A549 (cell line): ENCODE measurements around the gene OPA3. TPM values are rescaled to one million over a fixed set of nuclear protein-coding genes. Genes with fewer than 3 reads are reported as not detected.
A peak's percentile ranks its signal among the peaks of the same experiment; 100 is the strongest.

Source experiments
- ATAC-seq, 2 experiments: fragments of 200-7000 bp in 1 of 2; fragments of >200 bp in 1 of 2; cut with Nextera tagmentation in 1 of 2; cut with Tn5 transposase in 1 of 2; 3 replicates each; pipeline versions ENCODE4 v1.8.0 to v1.9.1; 2018 to 2020; ENCODE audit warnings: mild to moderate bottlenecking in 1 of 2, moderate library complexity in 1 of 2
- CTCF ChIA-PET: fragments of 300-600 bp; sonication (Branson Sonifier 250); formaldehyde crosslinking; extraction: SDS; loops from one replicate; lab custom pipeline; 2021; ENCODE audit warnings: antibody characterized with exemption, inconsistent platforms; lab: Yijun Ruan, JAX
- POLR2A ChIA-PET: fragments of 350-600 bp; formaldehyde crosslinking; extraction: SDS; loops from one replicate; lab custom pipeline; 2021; ENCODE audit warnings: antibody characterized with exemption, inconsistent platforms; lab: Yijun Ruan, JAX
- DNase-seq, 2 experiments: peaks; one replicate each; pipeline versions ENCODE4 v3.0.0 to v3.0.0-alpha.2; 2011 to 2016; ENCODE audit warnings: low read depth in 1 of 2, low spot score in 1 of 2
- FAIRE-seq: peaks from 2 replicates; lab custom pipeline; 2011; peaks lifted over from hg19 to GRCh38; lab: Jason Lieb, UNC
- H3K27ac ChIP-seq, 2 experiments: fragments of >200 bp; sonication (Bioruptor Twin); formaldehyde crosslinking; 3 replicates each; pipeline ENCODE4 v1.5.1; 2016 to 2017
- H3K4me1 ChIP-seq: fragments of >200 bp; sonication (Bioruptor Twin); formaldehyde crosslinking; 3 replicates; pipeline ENCODE4 v1.6.1; 2016
- H3K4me2 ChIP-seq: fragments of >200 bp; sonication (Bioruptor Twin); formaldehyde crosslinking; 3 replicates; pipeline ENCODE4 v1.6.1; 2016
- H3K4me3 ChIP-seq: fragments of >200 bp; sonication (Bioruptor Twin); formaldehyde crosslinking; 3 replicates; pipeline ENCODE4 v1.5.1; 2016
- H3K9me3 ChIP-seq: fragments of >200 bp; sonication (Bioruptor Twin); formaldehyde crosslinking; 3 replicates; pipeline ENCODE4 v1.6.1; 2016
- BCL3 ChIP-seq: fragments of >200 bp; sonication (Bioruptor Twin); formaldehyde crosslinking; IDR thresholded peaks from 3 replicates; pipeline ENCODE4 v1.6.1; 2016
- BHLHE40 ChIP-seq: IDR thresholded peaks from 2 replicates; pipeline ENCODE4 v1.6.1; 2012; ENCODE audit warnings: low read depth, low read length, inconsistent platforms
- CBX8 ChIP-seq: fragments of 200-600 bp; sonication (generic); IDR thresholded peaks from 2 replicates; pipeline ENCODE4 v1.6.1; 2016
- CHD2 ChIP-seq: fragments of 150-350 bp; IDR thresholded peaks from 2 replicates; pipeline ENCODE4 v1.6.1; 2014; ENCODE audit warnings: low read length; ENCODE audit not compliant: partially characterized antibody
- E2F6 ChIP-seq: IDR thresholded peaks from 2 replicates; pipeline ENCODE4 v1.6.1; 2012; ENCODE audit warnings: low read depth, borderline replicate concordance
- GATA3 ChIP-seq: IDR thresholded peaks from 2 replicates; pipeline ENCODE4 v1.6.1; 2012; ENCODE audit warnings: borderline replicate concordance
- HMGXB4 ChIP-seq: fragments of 250-450 bp; sonication (Bioruptor Pico); IDR thresholded peaks from 2 replicates; pipeline ENCODE4 v1.5.0; 2021; ENCODE audit warnings: mild to moderate bottlenecking, moderate library complexity, borderline replicate concordance
- HOXB13 ChIP-seq: fragments of 250-450 bp; sonication (Bioruptor Pico); IDR thresholded peaks from 2 replicates; pipeline ENCODE4 v1.5.0; 2020; ENCODE audit warnings: low read depth, mild to moderate bottlenecking, moderate library complexity
- HOXB5 ChIP-seq: fragments of 250-450 bp; sonication (Bioruptor Pico); IDR thresholded peaks from 2 replicates; pipeline ENCODE4 v1.5.0; 2020; ENCODE audit warnings: mild to moderate bottlenecking, moderate library complexity
- MAFK ChIP-seq: fragments of 450-650 bp; IDR thresholded peaks from 2 replicates; pipeline ENCODE4 v1.6.1; 2014; ENCODE audit not compliant: partially characterized antibody
- MAZ ChIP-seq: fragments of 150-350 bp; IDR thresholded peaks from 2 replicates; pipeline ENCODE4 v1.6.1; 2014; ENCODE audit warnings: antibody characterized with exemption, low read depth, low read length, borderline replicate concordance
- MYC ChIP-seq: IDR thresholded peaks from 2 replicates; pipeline ENCODE4 v1.6.1; 2012; ENCODE audit warnings: mild to moderate bottlenecking, inconsistent platforms, low read length, improper control_type of control experiment, borderline replicate concordance
- NFE2L2 ChIP-seq: fragments of 150-350 bp; conservative IDR thresholded peaks from 2 replicates; pipeline ENCODE4 v1.6.1; 2014; ENCODE audit warnings: low read length
- NPAS2 ChIP-seq: fragments of 250-450 bp; sonication (Bioruptor Pico); IDR thresholded peaks from 2 replicates; pipeline ENCODE4 v1.8.0; 2022; ENCODE audit warnings: mild to moderate bottlenecking, moderate library complexity, borderline replicate concordance
- PBX3 ChIP-seq: IDR thresholded peaks from 2 replicates; pipeline ENCODE4 v1.6.1; 2012
- RCOR1 ChIP-seq: fragments of 150-350 bp; IDR thresholded peaks from 2 replicates; pipeline ENCODE4 v1.6.1; 2014; ENCODE audit warnings: antibody characterized with exemption, low read length, low read depth
- SMC3 ChIP-seq: fragments of >200 bp; sonication (Bioruptor Twin); formaldehyde crosslinking; IDR thresholded peaks from 3 replicates; pipeline ENCODE4 v1.6.1; 2018; ENCODE audit warnings: inconsistent platforms
- TFCP2L1 ChIP-seq: fragments of 250-450 bp; sonication (Bioruptor Pico); IDR thresholded peaks from 2 replicates; pipeline ENCODE4 v1.5.0; 2021; ENCODE audit warnings: mild to moderate bottlenecking
- TP53 ChIP-seq: fragments of 250-450 bp; sonication (Bioruptor Pico); IDR thresholded peaks from 2 replicates; pipeline ENCODE4 v1.5.0; 2021; ENCODE audit warnings: mild to moderate bottlenecking, moderate library complexity
- USF2 ChIP-seq: fragments of 450-650 bp; IDR thresholded peaks from 2 replicates; pipeline ENCODE4 v1.6.1; 2014; ENCODE audit warnings: antibody characterized with exemption
- ZC3H11A ChIP-seq: fragments of 450-650 bp; IDR thresholded peaks from 2 replicates; pipeline ENCODE4 v1.6.1; 2014; ENCODE audit warnings: antibody characterized with exemption, mild to moderate bottlenecking
- ZNF302 ChIP-seq: fragments of 250-450 bp; sonication (Bioruptor Pico); IDR thresholded peaks from 2 replicates; pipeline ENCODE4 v1.9.0; 2021; ENCODE audit warnings: inconsistent platforms, mild to moderate bottlenecking, moderate library complexity
- WGBS: methylation state at CpG from one replicate; pipeline ENCODE4 v1.1.6; 2017; ENCODE audit errors: missing lambda C conversion rate; 5-methylcytosine and 5-hydroxymethylcytosine counted together
- polyA plus RNA-seq, 4 experiments: library from polyadenylated mRNA; depleted of rRNA in 3 of 4; stranded (reverse); fragments of >200 nt; fragmentation: RNase III in 1 of 4; extraction: RNeasy Plus Mini Kit Qiagen cat#74134 plus additional on column Dnase treatment in 1 of 4; gene quantifications; 2 replicates in 3 of 4; 3 replicates in 1 of 4; pipeline ENCODE4 v1.2.3, GENCODE V29; 2011 to 2017

OPA3 gene
- polyA plus RNA-seq, 2 of the 4 experiments (the other 2 are of a cell fraction) = 15.6 to 21.8 TPM

GRCh38 chr19:45567609-45568008, 17.0 kb downstream of the OPA3 start:
- ATAC-seq (no peak), FAIRE-seq (peak; percentile 32), DNase-seq (no peak)
- Histone ChIP-seq H3K27ac (peak overlapping the region; percentile 74 to 83; a peak in 4 of 6 replicates), H3K4me1 (peaks cover 26% of the 10 kb centered on the region), H3K4me3 (no peak overlapping the region), H3K4me2 (no peak overlapping the region), H3K9me3 (peaks cover 5% of the 10 kb centered on the region; the same call in 1 of the 3 replicates)
- no peak for TF ChIP-seq BCL3
- no peak for TF ChIP-seq NPAS2 (CRISPR knock-in tag)
- no peak for TF ChIP-seq RCOR1
- no peak for TF ChIP-seq MAFK
- no peak for TF ChIP-seq ZC3H11A
- no peak for TF ChIP-seq PBX3
- no peak for TF ChIP-seq TFCP2L1
- no peak for TF ChIP-seq BHLHE40
- no peak for TF ChIP-seq MYC
- TF ChIP-seq GATA3 = no peak
- TF ChIP-seq SMC3 = no peak
- TF ChIP-seq CBX8 = no peak
- TF ChIP-seq NFE2L2 = no peak
- no peak for TF ChIP-seq HMGXB4 (CRISPR knock-in tag)
- POLR2A ChIA-PET = interaction anchor here (2.4 kb wide), 1 partner anchor 16 kb away, joined by 7 read pairs; no protein-coding TSS in a partner anchor
- CTCF ChIA-PET = interaction anchor here (0.7 to 7.3 kb wide), 9 partner anchors 9 to 74 kb away, joined by 3 to 55 read pairs (median 4); no protein-coding TSS in a partner anchor
- WGBS = 86% methylated on average over 2 of the region's 2 CpGs

- Histone ChIP-seq H3K4me2 (no peak overlapping the region), H3K9me3 (no peaks in the 10 kb centered on the region), H3K27ac (peak overlapping the region in 1 of 2 experiments; percentile 24; a peak in 1 of 6 replicates), H3K4me3 (no peak overlapping the region), H3K4me1 (peaks cover 16% of the 10 kb centered on the region)
- CTCF ChIA-PET = interaction anchor here (0.7 to 1.8 kb wide), 3 partner anchors 12 to 129 kb away, joined by 3 to 4 read pairs (median 4); no protein-coding TSS in a partner anchor
- POLR2A ChIA-PET = no interaction called here
- no peak for FAIRE-seq
- 85% methylated on average over 4 of the region's 5 CpGs for WGBS
- TF ChIP-seq MAFK = no peak
- DNase-seq = no peak
- no peak for ATAC-seq
Measured at GRCh38 chr19:45564131-45564780, 20.3 kb downstream of the OPA3 start.

- DNase-seq (no peak), ATAC-seq (no peak), FAIRE-seq (no peak)
- H3K27ac ChIP-seq = no peak overlapping the region
- H3K4me2 ChIP-seq = no peak overlapping the region
- H3K9me3 ChIP-seq = no peaks in the 10 kb centered on the region
- ChIA-PET CTCF (interaction anchor here (0.7 to 5.2 kb wide), 9 partner anchors 8 to 158 kb away, joined by 3 to 55 read pairs (median 4); no protein-coding TSS in a partner anchor), POLR2A (no interaction called here)
- WGBS = 91% methylated on average over 11 of the region's 11 CpGs
- no peak overlapping the region for H3K4me3 ChIP-seq
- no peak for TF ChIP-seq HOXB13 (CRISPR knock-in tag)
- TF ChIP-seq E2F6 = no peak
- no peak for TF ChIP-seq HOXB5 (CRISPR knock-in tag)
- no peak for TF ChIP-seq MYC
- no peak for TF ChIP-seq TP53 (CRISPR knock-in tag)
- TF ChIP-seq BHLHE40 = no peak
- TF ChIP-seq MAZ = no peak
- TF ChIP-seq USF2 = no peak
- TF ChIP-seq TFCP2L1 = no peak
- TF ChIP-seq ZNF302 = no peak
- TF ChIP-seq CHD2 = no peak
- no peaks in the 10 kb centered on the region for H3K4me1 ChIP-seq
Measured at GRCh38 chr19:45560686-45561085, 23.9 kb downstream of the OPA3 start.
